Activated CD4-positive, CD25-positive, alpha-beta regulatory T cell treated with anti-CD3 and anti-CD28 coated beads, Interleukin-2, amount 50 U/mL, for 16 hours (primary cell): ENCODE data around the gene PDE4B.

Source experiments
- DNase-seq: peaks from one replicate; pipeline ENCODE4 v3.0.0-alpha.2; 2020; ENCODE audit warnings: low read depth, low spot score

Gene PDE4B

DNA sequence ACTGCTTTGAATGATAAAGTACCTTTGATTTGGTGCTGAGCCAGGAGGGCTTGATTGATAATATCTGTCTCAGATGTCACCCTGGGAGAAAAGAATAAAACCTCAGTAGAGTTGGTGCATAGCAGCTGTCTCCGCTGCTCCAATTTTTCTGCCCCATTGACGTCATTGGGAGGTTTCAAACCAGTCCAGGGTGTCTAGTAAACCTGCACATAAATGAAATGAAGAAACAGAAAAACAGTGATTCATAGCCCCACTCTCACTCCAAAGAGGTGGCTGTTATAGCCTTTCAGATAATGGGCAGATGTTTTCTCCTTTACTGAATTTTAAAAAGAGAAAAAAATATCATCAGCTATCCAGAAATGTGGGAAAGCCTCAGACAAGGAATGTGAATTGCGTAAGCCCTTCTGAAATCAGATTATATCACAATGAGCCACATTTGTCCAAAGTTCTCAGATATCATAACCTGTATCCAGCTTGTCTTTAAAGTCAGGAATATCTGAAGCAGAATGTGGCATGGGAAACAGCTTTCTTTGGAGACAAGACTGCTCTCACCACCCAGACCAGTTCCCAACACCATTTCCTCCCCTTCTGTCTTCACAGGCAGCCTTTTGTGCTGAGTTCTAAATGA, 390.0 kb downstream of the PDE4B start:
- DNase-seq: no peak

GRCh38 chr1:66183400-66183799, 390.7 kb downstream of the PDE4B start:
- DNase-seq: no peak

GRCh38 chr1:66197120-66197519, 404.4 kb downstream of the PDE4B start:
- DNase-seq: no peak

GRCh38 chr1:66197785-66198184, 405.1 kb downstream of the PDE4B start:
- DNase-seq: no peak

DNA sequence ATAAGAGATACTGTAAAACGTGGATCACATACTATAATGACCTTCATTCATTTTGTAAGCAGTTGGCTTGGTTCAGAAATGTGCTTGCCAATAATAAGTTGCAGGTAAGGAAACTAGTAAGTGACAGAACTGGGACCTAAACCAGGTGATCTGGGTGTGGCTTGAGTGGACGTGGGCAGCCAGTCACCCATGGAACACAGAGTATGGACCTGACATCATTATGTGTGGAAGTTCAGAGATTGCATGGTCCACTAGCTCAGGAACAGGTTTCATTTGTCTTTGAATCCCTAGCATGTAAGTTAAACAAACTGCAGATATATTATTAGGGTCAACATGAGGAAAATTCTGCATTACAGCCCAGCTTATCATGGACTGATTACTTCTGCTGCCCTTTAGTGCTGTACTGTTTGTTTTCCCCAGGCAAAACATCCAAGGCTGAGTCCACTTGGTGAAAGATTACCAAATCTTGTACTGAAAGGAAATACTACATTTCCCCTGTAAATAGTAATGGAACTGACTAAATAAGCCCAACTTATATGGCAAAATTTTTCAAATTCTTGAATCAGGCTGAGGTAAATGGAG, 414.0 kb downstream of the PDE4B start:
- no peak for DNase-seq

DNA sequence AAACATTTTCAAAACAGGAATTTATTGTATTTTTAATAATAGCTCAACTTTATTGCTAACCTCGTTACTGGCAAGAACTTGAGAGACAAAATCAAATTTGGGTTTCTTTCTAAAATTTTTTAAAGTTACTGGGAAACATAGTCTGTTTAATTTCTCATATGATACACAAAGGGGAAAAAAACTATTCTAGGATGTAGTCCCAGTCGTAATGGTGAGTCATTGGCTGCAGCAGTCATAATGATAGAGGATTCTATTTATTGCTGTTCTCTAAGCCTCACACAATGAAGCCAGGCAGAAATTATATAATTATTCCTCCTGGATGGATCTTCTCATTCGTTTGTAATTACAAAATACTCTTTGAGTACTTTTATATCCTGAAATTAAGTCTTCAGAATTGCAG, 414.8 kb downstream of the PDE4B start:
- DNase-seq: no peak

DNA sequence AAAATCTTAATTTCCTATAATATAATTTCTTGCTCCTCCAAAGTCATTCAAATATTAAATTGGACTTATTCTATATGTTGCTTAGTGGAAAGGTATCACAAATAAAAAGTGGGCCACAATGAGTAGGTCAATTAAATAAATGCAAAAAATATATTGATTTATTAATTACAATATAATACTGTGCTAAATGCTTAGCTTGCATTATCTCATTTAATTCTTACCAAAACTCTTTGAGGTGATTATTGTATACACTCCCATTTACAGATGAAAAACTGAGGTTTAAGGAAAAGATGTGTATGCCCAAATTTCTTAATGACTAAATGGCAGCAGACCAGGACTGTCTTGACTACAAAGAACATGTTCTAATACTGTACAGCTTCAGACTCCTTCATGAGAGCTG, 415.9 kb downstream of the PDE4B start:
- DNase-seq: no peak

DNA sequence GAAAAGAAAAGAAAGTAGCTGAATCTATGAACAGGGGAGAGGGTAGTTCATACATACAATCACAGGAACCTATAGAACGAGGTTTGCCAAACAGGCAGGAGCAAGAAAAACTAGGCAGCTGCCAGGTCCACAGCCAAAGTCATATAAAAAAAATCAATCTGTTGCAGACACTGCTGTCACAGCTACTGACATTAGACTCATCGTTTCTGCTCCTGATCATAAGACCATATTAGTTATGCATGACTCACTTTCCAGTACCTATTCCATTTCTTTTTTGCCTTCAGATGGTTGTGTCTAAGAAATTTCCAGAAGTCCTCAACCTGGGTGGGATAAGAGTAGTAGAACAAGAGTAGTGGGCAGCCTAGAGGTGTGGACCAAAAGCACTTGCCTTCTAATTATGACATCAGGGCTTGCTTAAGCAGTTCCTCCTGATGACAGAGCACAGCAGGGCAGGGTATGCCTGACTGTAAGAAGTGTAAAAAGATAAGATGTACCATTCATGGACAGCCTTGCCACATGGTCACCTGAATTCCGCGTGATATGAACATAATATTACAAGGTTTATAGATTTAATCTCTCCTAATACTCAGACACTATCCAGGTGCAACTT, 418.0 kb downstream of the PDE4B start:
- DNase-seq: no peak

- DNase-seq: no peak
These were observed 418.8 kb downstream of the PDE4B start for GRCh38 chr1:66211521-66211920.

DNA sequence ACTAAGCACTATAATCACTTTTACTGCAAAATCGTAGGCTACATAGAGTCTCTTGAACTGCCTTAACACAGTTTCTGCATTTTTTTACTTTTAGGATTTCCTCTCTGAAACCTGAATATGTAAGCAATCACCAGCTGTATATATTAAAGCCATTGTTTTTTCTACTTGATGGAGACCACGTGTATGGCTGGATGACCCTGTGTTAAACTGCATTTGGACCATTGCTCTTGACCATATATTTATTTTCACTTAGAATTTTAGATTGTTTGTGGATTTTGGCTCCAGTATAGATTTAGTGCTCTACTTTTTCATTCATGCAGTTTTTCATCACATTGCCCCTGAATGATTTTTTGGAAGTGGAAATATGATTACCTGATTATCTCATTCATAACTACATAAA, 420.8 kb downstream of the PDE4B start:
- no peak for DNase-seq

DNA sequence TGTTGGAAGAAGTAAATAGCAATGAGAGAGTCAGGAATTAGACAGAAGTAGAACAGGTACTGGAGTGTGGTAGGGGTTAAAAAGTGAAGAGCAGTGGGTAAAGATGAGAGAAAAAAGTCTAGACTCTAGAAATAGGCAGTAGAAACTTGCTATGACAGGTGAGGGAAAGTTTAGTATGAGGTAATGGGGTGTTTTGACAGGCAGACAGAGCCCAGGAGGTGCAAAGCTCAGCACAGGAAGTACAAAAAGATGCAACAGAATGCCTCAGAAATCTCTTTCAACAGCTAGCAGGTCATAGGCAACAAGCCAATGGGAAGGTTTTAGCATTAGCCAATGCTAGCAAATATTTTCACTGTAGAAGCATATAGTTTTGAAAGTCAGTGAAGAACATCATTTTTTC, 422.2 kb downstream of the PDE4B start:
- DNase-seq: no peak

DNA sequence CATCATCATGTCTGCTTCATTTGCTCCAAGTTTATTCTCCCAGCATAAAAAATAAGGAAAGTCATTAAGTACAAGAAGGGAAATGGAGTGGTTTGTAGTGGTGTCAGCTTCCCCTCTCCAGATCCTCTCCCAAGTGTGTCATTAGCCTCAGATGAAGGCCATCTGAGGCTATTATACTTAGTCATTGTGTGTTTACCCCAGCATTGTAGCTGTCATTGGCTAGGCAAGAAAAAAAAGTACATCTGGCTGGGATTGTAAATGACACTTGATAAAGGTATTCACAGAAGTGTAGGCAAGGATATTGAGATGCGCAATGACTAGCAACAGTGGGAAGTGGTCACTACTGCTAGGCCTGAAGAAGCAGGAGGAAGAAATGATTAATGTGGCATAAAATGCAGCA, 424.3 kb downstream of the PDE4B start:
- DNase-seq: no peak

GRCh38 chr1:66217561-66217960, 424.9 kb downstream of the PDE4B start:
- no peak for DNase-seq

- DNase-seq: no peak
These were observed 427.8 kb downstream of the PDE4B start for GRCh38 chr1:66220477-66220876.

DNA sequence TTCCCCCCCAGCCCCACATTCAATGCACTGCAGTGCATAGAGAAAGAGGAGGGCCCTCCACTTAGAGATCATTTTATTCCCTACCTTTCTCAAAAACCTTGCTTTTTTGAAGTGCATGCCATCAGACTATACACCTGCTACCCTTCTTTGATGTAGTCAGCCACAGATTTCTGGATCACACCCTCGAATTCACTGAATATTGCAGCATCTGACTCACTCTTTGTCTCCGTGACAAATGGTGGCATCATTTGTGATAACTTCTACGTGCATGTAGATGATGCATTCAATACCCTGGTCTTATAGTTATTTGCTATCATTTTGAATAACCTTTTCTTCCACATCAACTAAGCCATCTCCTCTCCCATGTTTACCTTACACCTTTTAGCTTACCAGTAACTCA, 431.0 kb downstream of the PDE4B start:
- no peak for DNase-seq

GRCh38 chr1:66226985-66227384, 434.3 kb downstream of the PDE4B start:
- DNase-seq: no peak

DNA sequence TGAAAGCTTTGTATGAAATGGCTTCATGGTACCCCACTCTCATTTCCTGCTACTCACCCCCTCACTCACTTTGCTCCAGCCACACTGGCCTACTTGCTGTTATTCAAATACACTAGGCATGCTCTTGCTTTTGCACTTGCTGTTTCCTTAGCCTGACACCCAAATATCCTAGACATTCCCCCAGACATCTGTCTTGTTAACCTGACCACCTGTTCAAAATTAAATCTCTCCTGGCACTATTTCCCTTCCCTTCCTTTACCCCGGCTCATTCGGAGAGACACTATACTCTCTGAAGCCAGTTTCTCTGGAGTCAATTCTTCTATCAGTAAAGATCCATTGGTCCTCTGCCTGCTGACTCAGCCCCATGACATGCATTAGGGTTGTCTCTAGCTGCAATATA, 435.3 kb downstream of the PDE4B start:
- DNase-seq: no peak

GRCh38 chr1:66231217-66231616, 438.5 kb downstream of the PDE4B start:
- DNase-seq: no peak

- DNase-seq: no peak
These were observed 439.2 kb downstream of the PDE4B start for GRCh38 chr1:66231681-66232463.

DNA sequence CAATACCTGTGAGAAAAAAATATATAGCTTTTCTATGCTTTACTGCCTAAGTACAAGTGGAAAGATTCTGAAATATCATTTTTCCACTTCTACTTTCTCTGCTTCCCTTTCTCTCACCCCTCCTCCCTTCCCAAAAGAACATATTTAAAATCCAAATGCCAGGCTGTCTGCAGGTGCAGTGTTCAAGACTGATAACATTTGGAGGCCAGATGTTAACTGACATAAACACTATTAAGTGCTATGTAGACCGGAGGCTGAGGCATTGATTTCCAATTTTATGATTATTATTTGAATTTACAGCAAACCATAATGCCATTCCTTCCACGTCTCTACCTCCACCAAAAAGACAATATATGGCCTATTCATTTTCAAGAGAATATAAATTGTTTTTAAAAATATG, 444.3 kb downstream of the PDE4B start:
- no peak for DNase-seq

GRCh38 chr1:66237722-66238479, 445.2 kb downstream of the PDE4B start:
- DNase-seq: no peak

GRCh38 chr1:66239834-66240233, 447.1 kb downstream of the PDE4B start:
- DNase-seq: no peak
